Measurements from ENCODE around the gene ST6GAL1. TPM values are rescaled to one million over a fixed set of nuclear protein-coding genes. Genes with fewer than 3 reads are reported as not detected.

ST6GAL1 gene
- total and polyA plus RNA-seq, 10 of the 15 experiments (the other 5 are each of a cell fraction or from before 2014, with no cell fraction given) = 74.2 to 248 (median 149) TPM

- no peak for TF ChIP-seq NFIC (IDR thresholded peaks at IDR 0.05; ENCODE audit: low read depth, low read length)
- no peak for TF ChIP-seq SRF (IDR thresholded peaks at IDR 0.05; ENCODE audit: low read depth in 2 of 2, low read length in 2 of 2)
- TF ChIP-seq SMC3 (IDR thresholded peaks at IDR 0.05; ENCODE audit: borderline replicate concordance, low read length) = no peak
- no peak for TF ChIP-seq NRF1 (conservative IDR thresholded peaks at IDR 0.05; ENCODE audit: low read depth, low read length)
- TF ChIP-seq ATF3 (IDR thresholded peaks at IDR 0.05; ENCODE audit: borderline replicate concordance, extremely low read depth, low read depth, low read length) = no peak
- peak; percentile 72 for TF ChIP-seq POLR2AphosphoS5 (IDR thresholded peaks at IDR 0.05; ENCODE audit: low read length)
- no peak for TF ChIP-seq TAF1 (IDR thresholded peaks at IDR 0.05; ENCODE audit: borderline replicate concordance, low read depth, low read length)
- no peak for TF ChIP-seq DPF2 (IDR thresholded peaks at IDR 0.05)
- TF ChIP-seq CUX1 (IDR thresholded peaks at IDR 0.05; ENCODE audit: insufficient replicate concordance, low read depth, low read length) = no peak
- no peak for TF ChIP-seq CBFB (IDR thresholded peaks at IDR 0.05; ENCODE audit: low read depth)
- no peak for TF ChIP-seq HDAC2 (IDR thresholded peaks at IDR 0.05)
- TF ChIP-seq NBN (IDR thresholded peaks at IDR 0.05) = no peak
- TF ChIP-seq CBX5 (IDR thresholded peaks at IDR 0.05; ENCODE audit: low read depth) = no peak
These were observed 133.2 kb downstream of the ST6GAL1 start (continued) for GRCh38 chr3:187063286-187064121.

Data from GM12878 (cell line).